CD4-positive, alpha-beta T cell treated with Interleukin-12 subunit alpha and Interleukin-12 subunit beta, for 1 hour (primary cell): ENCODE data around the gene PHGDH.
A peak's percentile ranks its signal among the peaks of the same experiment; 100 is the strongest.
"Not testable (repeated sequence)": the region's sequence is repeated elsewhere in the genome, so short reads cannot be mapped to it uniquely, and the experiment has no call there.

ENCODE experiments used
- DNase-seq: peaks from one replicate; pipeline ENCODE4 v3.0.0-alpha.2; 2020

The PHGDH gene

GRCh38 chr1:119711804-119712341 lies at the start of gene PHGDH:
PHGDH (plus strand) TSS chr1:119711934; CDS start chr1:119712023, 89 bp downstream.
- DNase-seq, result peak; percentile 27

- DNase-seq, result no peak
These were observed 49.7 kb upstream of the PHGDH start for GRCh38 chr1:119662034-119662437.

- DNase-seq, result no peak
These were observed 47.7 kb upstream of the PHGDH start for GRCh38 chr1:119664067-119664466.

GRCh38 chr1:119667173-119667572 lies 44.6 kb upstream of the PHGDH start:
- no peak for DNase-seq

GRCh38 chr1:119670898-119671297 lies 40.8 kb upstream of the PHGDH start:
- no peak for DNase-seq

GRCh38 chr1:119673171-119673940 lies 38.4 kb upstream of the PHGDH start:
- no peak for DNase-seq

- no peak for DNase-seq
These were observed 37.6 kb upstream of the PHGDH start for GRCh38 chr1:119674111-119674526.

GRCh38 chr1:119674835-119675289 lies 36.9 kb upstream of the PHGDH start:
- peak; percentile 12 for DNase-seq

- peak; percentile 60 for DNase-seq
These were observed 36.1 kb upstream of the PHGDH start for GRCh38 chr1:119675349-119676345.

- DNase-seq, result no peak
These were observed 35.0 kb upstream of the PHGDH start for GRCh38 chr1:119676571-119677206.

GRCh38 chr1:119679223-119679622 lies 32.5 kb upstream of the PHGDH start:
- no peak for DNase-seq

GRCh38 chr1:119680193-119680592 lies 31.5 kb upstream of the PHGDH start:
- no peak for DNase-seq

GRCh38 chr1:119680723-119681122 lies 31.0 kb upstream of the PHGDH start:
- no peak for DNase-seq

- no peak for DNase-seq
These were observed 30.2 kb upstream of the PHGDH start for GRCh38 chr1:119681560-119681959.

- no peak for DNase-seq
These were observed 29.6 kb upstream of the PHGDH start for GRCh38 chr1:119682141-119682540.

GRCh38 chr1:119683893-119684292 lies 27.8 kb upstream of the PHGDH start:
- no peak for DNase-seq

- no peak for DNase-seq
These were observed 25.1 kb upstream of the PHGDH start for GRCh38 chr1:119686661-119687060.

- DNase-seq, result no peak
These were observed 24.2 kb upstream of the PHGDH start for GRCh38 chr1:119687434-119688079.

- no peak for DNase-seq
These were observed 22.9 kb upstream of the PHGDH start for GRCh38 chr1:119688810-119689209.

- no peak for DNase-seq
These were observed 22.2 kb upstream of the PHGDH start for GRCh38 chr1:119689511-119689910.

- not testable (repeated sequence) for DNase-seq
These were observed 14.9 kb upstream of the PHGDH start for GRCh38 chr1:119696863-119697262.

GRCh38 chr1:119697598-119697997 lies 14.1 kb upstream of the PHGDH start:
- DNase-seq, result no peak
